Type B pancreatic cell (in vitro differentiated cells): Measurements from ENCODE around the gene NAV2. TPM values are rescaled to one million over a fixed set of nuclear protein-coding genes. Genes with fewer than 3 reads are reported as not detected.

Source experiments
- DNase-seq: peaks from one replicate; pipeline ENCODE4 v3.0.0; 2021; ENCODE audit warnings: mixed read lengths; ENCODE audit not compliant: unreplicated experiment; ENCODE audit errors: extremely low spot score
- H3K27ac Mint-ChIP-seq: 2 replicates; pipeline ENCODE4 v1.8.0; 2021; ENCODE audit warnings: mild to moderate bottlenecking, mixed read lengths
- H3K27me3 Mint-ChIP-seq: 2 replicates; pipeline ENCODE4 v1.8.0; 2021; ENCODE audit warnings: mixed read lengths
- H3K36me3 Mint-ChIP-seq: 2 replicates; pipeline ENCODE4 v1.8.0; 2021; ENCODE audit warnings: mixed read lengths
- H3K4me1 Mint-ChIP-seq: one replicate; pipeline ENCODE4 v1.8.0; 2021; ENCODE audit warnings: mixed read lengths; ENCODE audit not compliant: unreplicated experiment
- H3K4me3 Mint-ChIP-seq: 2 replicates; pipeline ENCODE4 v1.8.0; 2021; ENCODE audit warnings: mild to moderate bottlenecking, mixed read lengths
- H3K9me3 Mint-ChIP-seq: 2 replicates; pipeline ENCODE4 v1.8.0; 2021; ENCODE audit warnings: mixed read lengths
- total RNA-seq: library from RNA; stranded (reverse); gene quantifications from 2 replicates; pipeline ENCODE4 v1.2.1, GENCODE V29; 2021; ENCODE audit warnings: low replicate concordance
- TF ChIP-seq, protein P1 (sequence below): fragments of 200-600 bp; sonication (generic); conservative IDR thresholded peaks from 2 replicates; pipeline ENCODE4 v1.5.0; 2021; ENCODE audit warnings: antibody characterized with exemption, mild to moderate bottlenecking

NAV2 gene
- total RNA-seq, 1 donor from 2014 or later: 54.2 TPM

DNA sequence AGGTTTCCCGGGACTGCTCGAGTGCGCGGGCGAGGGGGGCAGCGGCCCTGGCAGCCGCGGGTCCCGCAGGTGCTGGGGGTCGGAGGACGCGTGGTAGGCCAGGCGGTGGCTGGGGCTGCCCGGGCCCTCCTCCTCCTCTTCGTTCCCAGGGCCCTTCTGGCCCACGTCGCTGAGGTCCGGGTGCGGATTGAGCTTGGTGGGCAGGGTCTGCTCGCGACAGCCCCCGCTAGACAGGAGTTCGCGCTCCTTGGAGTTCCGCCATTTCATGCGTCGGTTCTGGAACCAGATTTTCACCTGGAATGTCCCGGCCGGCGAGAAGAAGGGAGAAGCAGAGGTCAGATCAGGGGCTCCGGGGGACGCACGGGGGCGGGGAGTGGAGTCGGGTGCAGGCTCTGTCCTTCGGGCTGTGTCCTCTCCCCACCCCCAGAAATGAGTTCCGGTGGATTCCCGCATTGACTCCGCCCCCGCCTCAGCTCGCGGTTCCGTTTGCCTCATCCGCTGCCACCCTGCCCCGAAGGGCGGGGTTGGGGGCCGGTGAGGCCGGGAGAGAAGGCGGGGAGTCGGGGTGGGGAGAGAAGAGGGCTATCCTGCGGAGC lies 443.7 kb downstream of the NAV2 start:
- TF ChIP-seq, protein P1, sequence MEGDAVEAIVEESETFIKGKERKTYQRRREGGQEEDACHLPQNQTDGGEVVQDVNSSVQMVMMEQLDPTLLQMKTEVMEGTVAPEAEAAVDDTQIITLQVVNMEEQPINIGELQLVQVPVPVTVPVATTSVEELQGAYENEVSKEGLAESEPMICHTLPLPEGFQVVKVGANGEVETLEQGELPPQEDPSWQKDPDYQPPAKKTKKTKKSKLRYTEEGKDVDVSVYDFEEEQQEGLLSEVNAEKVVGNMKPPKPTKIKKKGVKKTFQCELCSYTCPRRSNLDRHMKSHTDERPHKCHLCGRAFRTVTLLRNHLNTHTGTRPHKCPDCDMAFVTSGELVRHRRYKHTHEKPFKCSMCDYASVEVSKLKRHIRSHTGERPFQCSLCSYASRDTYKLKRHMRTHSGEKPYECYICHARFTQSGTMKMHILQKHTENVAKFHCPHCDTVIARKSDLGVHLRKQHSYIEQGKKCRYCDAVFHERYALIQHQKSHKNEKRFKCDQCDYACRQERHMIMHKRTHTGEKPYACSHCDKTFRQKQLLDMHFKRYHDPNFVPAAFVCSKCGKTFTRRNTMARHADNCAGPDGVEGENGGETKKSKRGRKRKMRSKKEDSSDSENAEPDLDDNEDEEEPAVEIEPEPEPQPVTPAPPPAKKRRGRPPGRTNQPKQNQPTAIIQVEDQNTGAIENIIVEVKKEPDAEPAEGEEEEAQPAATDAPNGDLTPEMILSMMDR: no peak
- peaks cover 89% of the 10 kb centered on the region for H3K27me3 Mint-ChIP-seq

DNA sequence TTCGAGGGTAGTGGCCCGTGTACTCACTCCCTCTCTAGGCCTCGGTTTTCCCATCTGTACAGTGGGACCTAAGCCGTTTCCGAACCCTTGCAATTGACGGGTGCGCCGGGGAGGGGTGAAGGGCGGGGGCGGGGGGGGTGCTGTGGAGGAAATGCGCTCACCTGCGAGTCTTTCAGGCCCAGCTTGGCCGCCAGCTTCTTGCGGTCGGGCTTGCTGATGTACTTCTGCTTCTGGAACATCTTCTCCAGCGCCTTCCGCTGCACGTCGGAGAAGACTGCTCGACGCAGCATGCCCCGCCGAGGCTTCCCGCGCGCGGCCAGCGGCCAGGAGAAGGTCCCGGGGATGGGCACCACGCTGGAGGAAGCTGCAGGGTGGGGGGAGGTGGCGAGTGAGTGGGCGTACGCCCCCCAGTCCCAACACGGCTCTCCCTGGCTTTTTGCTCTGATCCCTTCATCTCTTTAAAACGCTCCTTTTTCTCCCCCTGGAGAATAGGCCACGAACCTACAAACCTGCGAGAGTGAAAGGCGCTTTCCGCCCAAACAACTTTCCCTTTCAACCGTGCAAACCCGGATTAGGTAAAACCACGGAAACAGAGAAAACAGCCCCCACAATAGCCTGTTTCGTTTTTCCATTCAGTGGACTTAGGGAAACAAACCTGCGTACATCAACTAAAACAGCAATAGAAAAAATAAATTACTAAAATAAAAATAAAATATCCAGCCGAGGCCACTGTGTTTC lies 444.4 kb downstream of the NAV2 start:
- Mint-ChIP-seq H3K36me3 (peaks cover 4% of the 10 kb centered on the region), H3K9me3 (peaks cover 4% of the 10 kb centered on the region), H3K27ac (no peak overlapping the region), H3K27me3 (peaks cover 90% of the 10 kb centered on the region), H3K4me3 (peak overlapping the region; percentile 76), H3K4me1 (peaks cover 14% of the 10 kb centered on the region)
- TF ChIP-seq, protein P1: no peak
- no peak for DNase-seq

More for the DNA sequence above, 443.7 kb downstream of the NAV2 start:
- Mint-ChIP-seq H3K4me1 (peaks cover 14% of the 10 kb centered on the region), H3K36me3 (peaks cover 4% of the 10 kb centered on the region), H3K4me3 (peak overlapping the region; percentile 84), H3K27ac (no peak overlapping the region), H3K9me3 (peaks cover 4% of the 10 kb centered on the region)
- DNase-seq: no peak

DNA sequence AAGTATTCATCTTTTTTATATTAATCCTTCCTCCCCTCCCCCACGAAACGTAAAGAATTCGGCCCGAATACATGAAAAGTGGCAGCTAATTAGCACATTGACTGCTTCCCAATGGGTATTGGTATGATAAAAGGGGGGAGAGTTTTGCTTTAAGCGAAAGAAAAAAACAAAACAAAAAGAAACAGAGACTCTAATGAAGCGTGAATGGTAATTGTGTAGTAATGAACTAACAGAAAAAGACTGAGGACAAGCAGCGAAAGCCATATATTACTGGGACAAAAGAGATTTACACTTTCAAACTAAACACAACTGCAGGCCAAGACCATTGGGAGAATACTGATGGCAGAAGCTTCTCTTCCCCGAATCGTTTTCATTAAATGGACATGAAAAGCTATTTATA lies 445.1 kb downstream of the NAV2 start:
- TF ChIP-seq, protein P1: no peak
- peak overlapping the region; percentile 17 for H3K4me3 Mint-ChIP-seq

DNA sequence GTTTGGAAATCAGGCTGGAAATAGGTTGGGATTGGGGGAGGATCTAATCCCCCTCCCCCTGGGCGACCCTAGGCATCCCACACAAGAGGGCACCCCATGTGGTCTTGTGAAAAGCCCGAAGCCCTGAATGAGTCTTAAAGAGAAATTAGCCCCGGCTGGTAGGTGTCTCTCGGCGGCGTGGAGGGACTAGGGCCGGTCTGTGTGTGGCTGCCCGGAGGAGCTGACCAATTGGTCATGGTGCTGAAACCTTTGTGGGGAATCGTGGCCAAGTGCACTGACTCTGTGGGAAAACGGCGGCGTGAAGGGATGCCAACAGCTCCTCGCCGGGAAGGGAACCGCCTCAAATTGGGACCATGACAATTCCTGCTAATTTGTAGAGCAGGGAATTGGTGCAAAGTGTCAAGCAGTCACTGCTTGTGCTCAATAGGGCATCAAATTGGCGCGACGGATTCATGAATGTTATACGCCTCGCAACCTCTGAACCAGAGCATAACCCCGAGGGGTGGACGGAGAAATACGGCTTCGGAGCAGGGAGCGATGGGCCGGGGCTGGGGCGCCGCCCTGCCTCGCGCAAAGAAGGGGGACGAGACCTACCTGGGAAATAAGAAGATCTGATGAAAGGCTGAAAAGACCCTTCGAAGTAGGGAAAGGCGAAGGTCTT lies 446.1 kb downstream of the NAV2 start:
- H3K27me3 Mint-ChIP-seq: peaks cover 95% of the 10 kb centered on the region
- peak overlapping the region; percentile 63 for H3K4me3 Mint-ChIP-seq
- TF ChIP-seq, protein P1: no peak
- peak overlapping the region; percentile 43 for H3K27ac Mint-ChIP-seq
- H3K9me3 Mint-ChIP-seq: peaks cover 4% of the 10 kb centered on the region
- peaks cover 26% of the 10 kb centered on the region for H3K4me1 Mint-ChIP-seq
- peak; percentile 85 for DNase-seq
- H3K36me3 Mint-ChIP-seq: peaks cover under 1% of the 10 kb centered on the region

More for the DNA sequence above, 445.1 kb downstream of the NAV2 start:
- DNase-seq: no peak
- Mint-ChIP-seq H3K9me3 (peaks cover 4% of the 10 kb centered on the region), H3K27me3 (peaks cover 95% of the 10 kb centered on the region), H3K36me3 (peaks cover 4% of the 10 kb centered on the region), H3K4me1 (peaks cover 16% of the 10 kb centered on the region), H3K27ac (no peak overlapping the region)

DNA sequence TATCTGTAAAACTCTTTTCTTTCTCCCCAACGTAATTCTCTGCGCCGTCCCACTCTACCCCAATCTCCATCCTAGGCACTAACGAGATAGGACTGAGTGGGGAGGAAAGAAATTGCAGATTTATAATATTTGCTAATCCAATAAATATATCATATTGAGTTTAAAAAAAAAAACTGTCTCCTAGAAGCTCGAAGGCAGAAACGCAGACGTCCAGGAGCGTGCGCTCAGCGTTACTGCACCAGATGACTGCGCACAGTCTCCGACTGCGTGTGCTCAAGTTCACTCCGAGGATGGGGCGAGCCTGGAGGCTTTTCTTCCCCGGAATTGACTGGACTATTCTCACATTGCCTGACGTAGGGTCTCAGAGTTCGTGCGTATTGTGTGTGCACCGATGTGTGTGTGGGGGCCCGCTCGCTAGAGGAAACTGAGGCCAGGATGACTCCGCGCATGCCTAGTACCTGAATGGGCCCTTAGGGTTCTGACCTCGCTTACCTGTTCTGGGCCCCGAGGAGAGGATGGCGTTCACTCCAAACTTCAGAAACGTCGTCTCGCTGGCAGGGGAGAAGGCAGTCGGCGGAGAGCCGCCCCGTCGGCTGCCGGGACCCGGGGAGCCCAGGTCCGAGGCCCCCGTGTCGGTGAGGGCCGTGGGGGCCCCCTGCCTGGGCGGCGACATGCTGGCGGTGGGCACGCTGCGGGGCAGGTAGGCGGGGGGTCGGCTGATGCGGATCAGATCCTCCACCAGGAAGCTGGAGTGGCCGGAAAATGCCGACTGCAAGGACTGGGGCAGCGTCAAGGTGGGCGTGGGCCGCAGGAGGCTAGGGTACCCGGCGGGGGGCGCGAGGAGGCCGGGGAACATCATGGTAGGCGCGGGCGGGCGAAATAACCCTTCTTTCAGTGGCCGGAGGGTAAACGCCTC lies 447.1 kb downstream of the NAV2 start:
- Mint-ChIP-seq H3K9me3 (peaks cover 4% of the 10 kb centered on the region), H3K4me1 (peaks cover 26% of the 10 kb centered on the region), H3K4me3 (no peak overlapping the region), H3K27me3 (peaks cover 95% of the 10 kb centered on the region), H3K36me3 (no peaks in the 10 kb centered on the region), H3K27ac (no peak overlapping the region)
- TF ChIP-seq, protein P1: no peak
- no peak for DNase-seq
